BJ (cell line): ENCODE measurements around the gene KMT5C. TPM values are rescaled to one million over a fixed set of nuclear protein-coding genes. Genes with fewer than 3 reads are reported as not detected.
A peak's percentile ranks its signal among the peaks of the same experiment; 100 is the strongest.

Source experiments
- CTCF ChIA-PET: fragments of 350-600 bp; formaldehyde crosslinking; extraction: SDS; loops from one replicate; lab custom pipeline; 2021; ENCODE audit warnings: antibody characterized with exemption, inconsistent platforms; lab: Yijun Ruan, JAX
- POLR2A ChIA-PET: fragments of 300-600 bp; sonication (Branson Sonifier 250); formaldehyde crosslinking; extraction: SDS; loops from one replicate; lab custom pipeline; 2021; ENCODE audit warnings: antibody characterized with exemption; lab: Charles Lee
- DNase-seq: peaks from one replicate; pipeline ENCODE4 v3.0.0-alpha.2; 2011; ENCODE audit warnings: low read depth
- H3K27me3 ChIP-seq: 2 replicates; pipeline ENCODE4 v1.6.0; 2011; ENCODE audit warnings: low read length; ENCODE audit not compliant: control insufficient read depth, insufficient read depth
- H3K36me3 ChIP-seq: 2 replicates; pipeline ENCODE4 v1.5.1; 2011; ENCODE audit warnings: low read length; ENCODE audit not compliant: control insufficient read depth, insufficient read depth
- H3K4me3 ChIP-seq: 2 replicates; pipeline ENCODE4 v1.5.1; 2011; ENCODE audit warnings: low read depth, mild to moderate bottlenecking, control low read depth, low read length
- CTCF ChIP-seq: IDR thresholded peaks from 2 replicates; pipeline ENCODE4 v1.5.1; 2011; ENCODE audit warnings: low read depth, mild to moderate bottlenecking, control low read depth, inconsistent platforms, low read length, moderate library complexity; ENCODE audit not compliant: insufficient read depth
- polyA plus RNA-seq: library from polyadenylated mRNA; depleted of rRNA; stranded (reverse); fragments of >200 nt; gene quantifications from 2 replicates; pipeline ENCODE4 v1.2.3, GENCODE V29; 2011

Gene KMT5C
- polyA plus RNA-seq, 1 experiment, result 6.4 TPM

- Histone ChIP-seq H3K4me3 (no peak overlapping the region; the same call in 1 of the 2 replicates), H3K36me3 (peaks cover 29% of the 10 kb centered on the region), H3K27me3 (no peaks in the 10 kb centered on the region)
- DNase-seq, result no peak
- TF ChIP-seq CTCF, result peak; percentile 95
- CTCF ChIA-PET, result interaction anchor here (0.5 to 3.9 kb wide), 30 partner anchors 10 to 356 kb away, joined by 3 to 53 read pairs (median 5); partner anchors contain the start of genes KMT5C, TMEM190 and TMEM238
- POLR2A ChIA-PET, result no interaction called here
Observed at GRCh38 chr19:55301459-55302317, 38.0 kb upstream of the KMT5C start.

GRCh38 chr19:55302318-55302703, 37.4 kb upstream of the KMT5C start:
- Histone ChIP-seq H3K4me3 (no peak overlapping the region), H3K27me3 (no peaks in the 10 kb centered on the region), H3K36me3 (peaks cover 30% of the 10 kb centered on the region)
- TF ChIP-seq CTCF, result no peak
- ChIA-PET CTCF (interaction anchor here (0.5 to 3.9 kb wide), 19 partner anchors 10 to 202 kb away, joined by 3 to 53 read pairs (median 9); partner anchors contain the start of genes KMT5C and TMEM238), POLR2A (no interaction called here)
- DNase-seq, result no peak

GRCh38 chr19:55303477-55303876, 36.2 kb upstream of the KMT5C start:
- DNase-seq, result no peak
- no peak for TF ChIP-seq CTCF
- Histone ChIP-seq H3K27me3 (no peaks in the 10 kb centered on the region), H3K4me3 (no peak overlapping the region), H3K36me3 (peaks cover 29% of the 10 kb centered on the region)
- CTCF ChIA-PET, result interaction anchor here (0.8 to 3.9 kb wide), 7 partner anchors 9 to 201 kb away, joined by 3 to 53 read pairs (median 21); partner anchors contain the start of genes KMT5C and TMEM238
- POLR2A ChIA-PET, result no interaction called here

GRCh38 chr19:55304279-55304978, 35.2 kb upstream of the KMT5C start:
- ChIA-PET CTCF (no interaction called here), POLR2A (no interaction called here)
- no peak for TF ChIP-seq CTCF
- DNase-seq, result no peak
- peaks cover 33% of the 10 kb centered on the region for H3K36me3 ChIP-seq
- H3K4me3 ChIP-seq, result no peak overlapping the region
- H3K27me3 ChIP-seq, result no peaks in the 10 kb centered on the region

GRCh38 chr19:55304980-55305379, 34.7 kb upstream of the KMT5C start:
- no peak overlapping the region for H3K4me3 ChIP-seq
- CTCF ChIA-PET, result no interaction called here
- H3K36me3 ChIP-seq, result peaks cover 31% of the 10 kb centered on the region
- no peaks in the 10 kb centered on the region for H3K27me3 ChIP-seq
- POLR2A ChIA-PET, result no interaction called here
- no peak for DNase-seq
- TF ChIP-seq CTCF, result no peak
